WI38 (cell line): ENCODE results near the gene ADAMTS9.

Experiments
- H3K4me3 ChIP-seq: 2 replicates; pipeline ENCODE4 v1.5.1; 2011; ENCODE audit warnings: low read depth, mild to moderate bottlenecking, control low read depth, low read length
- CTCF ChIP-seq: IDR thresholded peaks from 2 replicates; pipeline ENCODE4 v1.5.1; 2012; ENCODE audit warnings: low read depth, mild to moderate bottlenecking, control low read depth, low read length

Gene ADAMTS9

GRCh38 chr3:64675687-64676247 is 12.0 kb downstream of the ADAMTS9 start:
- TF ChIP-seq CTCF, result no peak
- H3K4me3 ChIP-seq, result no peak overlapping the region

GRCh38 chr3:64674591-64675076 is 13.2 kb downstream of the ADAMTS9 start:
- no peak for TF ChIP-seq CTCF
- no peak overlapping the region for H3K4me3 ChIP-seq

- TF ChIP-seq CTCF, result no peak
- no peak overlapping the region for H3K4me3 ChIP-seq
These were observed 14.6 kb downstream of the ADAMTS9 start for GRCh38 chr3:64673159-64673715.

GRCh38 chr3:64668582-64669510 is 19.0 kb downstream of the ADAMTS9 start:
- TF ChIP-seq CTCF, result no peak
- H3K4me3 ChIP-seq, result no peak overlapping the region

GRCh38 chr3:64667887-64668581 is 19.8 kb downstream of the ADAMTS9 start:
- TF ChIP-seq CTCF, result no peak
- H3K4me3 ChIP-seq, result no peak overlapping the region

GRCh38 chr3:64667138-64667537 is 20.7 kb downstream of the ADAMTS9 start:
- TF ChIP-seq CTCF, result no peak
- no peak overlapping the region for H3K4me3 ChIP-seq
